Endothelial cell of umbilical vein (primary cell): ENCODE data around the gene ACER2. TPM values are rescaled to one million over a fixed set of nuclear protein-coding genes. Genes with fewer than 3 reads are reported as not detected.

Experiments
- BruUV-seq: library from RNA; stranded (reverse); fragments of 400-500 nt; replicated peaks from 2 replicates; lab custom pipeline; 2021; lab: Mats Ljungman, UMichigan
- CTCF ChIA-PET: fragments of 300-600, 350-600 bp; sonication (Branson Sonifier 250); formaldehyde crosslinking; loops from one replicate; lab custom pipeline; 2021; ENCODE audit warnings: antibody characterized with exemption, inconsistent platforms; lab: Charles Lee
- POLR2A ChIA-PET: fragments of 300-600, 350-600 bp; sonication (Branson Sonifier 250); formaldehyde crosslinking; loops from one replicate; lab custom pipeline; 2021; ENCODE audit warnings: antibody characterized with exemption, inconsistent platforms; lab: Charles Lee
- DNase-seq: peaks from one replicate; pipeline ENCODE4 v3.0.0-alpha.2; 2011; ENCODE audit warnings: low read depth, low spot score
- FAIRE-seq: peaks from 2 replicates; lab custom pipeline; 2011; peaks lifted over from hg19 to GRCh38; lab: Jason Lieb, UNC
- H2AFZ ChIP-seq: 2 replicates; pipeline ENCODE4 v1.6.0; 2012; ENCODE audit warnings: low read depth, low read length, control low read depth, inconsistent platforms
- H3K27ac ChIP-seq: 2 replicates; pipeline ENCODE4 v1.5.1; 2011; ENCODE audit warnings: low read depth, mild to moderate bottlenecking, control low read depth, low read length, moderate library complexity; ENCODE audit not compliant: insufficient read depth
- H3K27me3 ChIP-seq, 2 experiments: 2 replicates each; pipeline versions ENCODE4 v1.6.0 to v1.6.1; 2011; ENCODE audit warnings: low read length in 2 of 2, mixed read lengths in 1 of 2; ENCODE audit not compliant: control insufficient read depth in 2 of 2, insufficient read depth in 2 of 2
- H3K36me3 ChIP-seq, 2 experiments: 2 replicates in 1 of 2; 3 replicates in 1 of 2; pipeline ENCODE4 v1.5.1; 2011; ENCODE audit warnings: low read length in 2 of 2, mild to moderate bottlenecking in 1 of 2, moderate library complexity in 1 of 2; ENCODE audit not compliant: control insufficient read depth in 2 of 2, insufficient read depth in 2 of 2; ENCODE audit errors: extremely low read depth in 1 of 2
- H3K4me1 ChIP-seq: 3 replicates; pipeline ENCODE4 v1.5.1; 2011; ENCODE audit warnings: mild to moderate bottlenecking, low read length; ENCODE audit not compliant: control insufficient read depth, insufficient read depth; ENCODE audit errors: extremely low read depth
- H3K4me2 ChIP-seq: 2 replicates; pipeline ENCODE4 v1.6.1; 2011; ENCODE audit warnings: low read length, control low read depth, mixed read lengths; ENCODE audit not compliant: insufficient read depth
- H3K4me3 ChIP-seq, 3 experiments: fragments of 200-600 bp in 1 of 3; sonication (generic), shearing (Covaris generic) in 1 of 3; replicated peaks in 1 of 3; 2 replicates each; pipeline ENCODE4 v1.5.1; 2011 to 2016; ENCODE audit warnings: control low read depth in 3 of 3, low read length in 3 of 3, mild to moderate bottlenecking in 2 of 3, inconsistent platforms in 1 of 3, low read depth in 1 of 3, moderate library complexity in 1 of 3; ENCODE audit not compliant: insufficient read depth in 1 of 3
- H3K79me2 ChIP-seq: 2 replicates; pipeline ENCODE4 v1.6.0; 2012; ENCODE audit warnings: low read length, inconsistent platforms; ENCODE audit not compliant: control insufficient read depth, insufficient read depth
- H3K9ac ChIP-seq: replicated peaks from 2 replicates; pipeline ENCODE3; 2011; ENCODE audit warnings: low read length, control low read depth; ENCODE audit not compliant: insufficient read depth; ENCODE audit errors: extremely low read depth
- H3K9me1 ChIP-seq: replicated peaks from 3 replicates; pipeline ENCODE4 v1.6.0; 2011; ENCODE audit warnings: mild to moderate bottlenecking, low read length; ENCODE audit not compliant: control insufficient read depth, insufficient read depth; ENCODE audit errors: extremely low read depth
- H3K9me3 ChIP-seq: replicated peaks from 2 replicates; pipeline ENCODE4 v1.5.1; 2012; ENCODE audit warnings: low read length, inconsistent platforms; ENCODE audit not compliant: control insufficient read depth, insufficient read depth
- H4K20me1 ChIP-seq: replicated peaks from 2 replicates; pipeline ENCODE3; 2011; ENCODE audit warnings: mild to moderate bottlenecking, low read length; ENCODE audit not compliant: control insufficient read depth, insufficient read depth; ENCODE audit errors: extremely low read depth
- EZH2 ChIP-seq: IDR thresholded peaks from 2 replicates; pipeline ENCODE4 v1.6.1; 2012; ENCODE audit warnings: borderline replicate concordance, low read depth, mild to moderate bottlenecking, moderate library complexity, low read length, inconsistent platforms; ENCODE audit not compliant: severe bottlenecking
- FOS ChIP-seq: IDR thresholded peaks from 2 replicates; pipeline ENCODE4 v1.6.1; 2011; ENCODE audit warnings: mild to moderate bottlenecking, low read length, moderate library complexity, borderline replicate concordance; ENCODE audit not compliant: insufficient read depth
- GATA2 ChIP-seq: IDR thresholded peaks from 2 replicates; pipeline ENCODE4 v1.7.0; 2011; ENCODE audit warnings: low read depth, mild to moderate bottlenecking, moderate library complexity, mixed read lengths, low read length; ENCODE audit not compliant: insufficient read length, insufficient read depth
- JUN ChIP-seq: IDR thresholded peaks from 2 replicates; pipeline ENCODE4 v1.6.1; 2011; ENCODE audit warnings: borderline replicate concordance, low read depth; ENCODE audit not compliant: insufficient read length, insufficient read depth
- MYC ChIP-seq: IDR thresholded peaks from one replicate; pipeline ENCODE4 v1.6.1; 2011; ENCODE audit warnings: mild to moderate bottlenecking, low read depth, low read length
- POLR2A ChIP-seq: IDR thresholded peaks from 2 replicates; pipeline ENCODE4 v1.6.1; 2012; ENCODE audit warnings: low read depth, mild to moderate bottlenecking, control low read depth, low read length
- POLR2AphosphoS5 ChIP-seq: IDR thresholded peaks from 2 replicates; pipeline ENCODE4 v1.6.1; 2012; ENCODE audit warnings: low read depth, mild to moderate bottlenecking, control low read depth, low read length, moderate library complexity; ENCODE audit not compliant: insufficient read depth
- dilution Hi-C: fragments of 300-500 bp; cut with MboI; formaldehyde crosslinking; loops from one replicate; pipeline ENCODE4 v1.15.0; 2019; ENCODE audit warnings: low sequenced_read_pairs; ENCODE audit not compliant: extremely low pct_ligation_motif_present
- intact Hi-C: fragments of 100-400 bp; cut with micrococcal nuclease; formaldehyde crosslinking; loops from one replicate; pipeline ENCODE4 v1.10.0; 2022
- polyA plus RNA-seq, 4 experiments: library from polyadenylated mRNA; depleted of rRNA in 3 of 4; stranded (reverse) in 3 of 4; unstranded in 1 of 4; fragments of >200 nt; gene quantifications; 2 replicates each; pipeline versions ENCODE4 v1.2.1 to v1.2.3, GENCODE V29; 2011 to 2012; ENCODE audit warnings: missing spikeins in 1 of 4
- total RNA-seq: library from RNA; stranded (reverse); gene quantifications from 2 replicates; pipeline ENCODE4 v1.2.3, GENCODE V29; 2021
- TF ChIP-seq, protein P1 (sequence below): IDR thresholded peaks from 2 replicates; pipeline ENCODE4 v1.6.1; 2011; ENCODE audit not compliant: insufficient read depth, insufficient read length
- TF ChIP-seq, protein P2 (sequence below), 2 donors: IDR thresholded peaks; 1 replicate in 1 of 2; 2 replicates in 1 of 2; pipeline ENCODE4 v1.5.1; 2011; ENCODE audit warnings: low read length in 2 of 2, mild to moderate bottlenecking in 2 of 2, moderate library complexity in 2 of 2, control low read depth in 1 of 2, inconsistent platforms in 1 of 2, low read depth in 1 of 2; ENCODE audit not compliant: insufficient read depth in 1 of 2; ENCODE audit errors: extremely low read depth in 1 of 2

Gene ACER2
- total and polyA plus RNA-seq, 2 donors (not counting 3 experiments of a cell fraction or from before 2014, with no cell fraction given) = 5.2 to 7.3 TPM

DNA sequence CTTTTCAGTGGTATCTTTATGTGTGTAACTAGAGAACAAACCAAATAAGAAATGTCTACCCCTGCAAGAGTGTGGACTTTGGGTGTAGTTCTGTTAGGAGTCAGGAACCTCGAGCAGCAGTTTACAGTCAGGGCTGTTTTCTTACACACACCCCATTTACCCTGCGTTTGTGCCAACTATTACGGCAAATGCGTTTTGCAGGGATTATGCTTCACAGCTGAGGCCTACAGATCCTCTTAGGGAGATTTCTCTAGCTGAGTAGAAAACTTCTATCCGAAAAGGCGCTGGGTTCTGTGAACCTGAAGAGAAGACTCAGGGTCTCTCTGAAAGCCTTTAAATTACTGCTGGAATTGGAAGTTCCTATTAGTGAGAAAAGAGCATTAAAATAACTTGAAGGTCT, 51.4 kb downstream of the ACER2 start:
- BruUV-seq = no TSS peak
- no peaks in the 10 kb centered on the region for H4K20me1 ChIP-seq
- no peaks in the 10 kb centered on the region for H3K36me3 ChIP-seq
- H3K79me2 ChIP-seq = no peaks in the 10 kb centered on the region
- FAIRE-seq (no peak), DNase-seq (no peak)
- no peaks in the 10 kb centered on the region for H3K9me1 ChIP-seq
- no peak overlapping the region for H3K4me2 ChIP-seq
- no peaks in the 10 kb centered on the region for H3K9me3 ChIP-seq
- no peak overlapping the region for H3K27ac ChIP-seq
- H3K9ac ChIP-seq = no peak overlapping the region
- intact Hi-C loops (no loop called here), dilution Hi-C loops (no loop called here)
- H2AFZ ChIP-seq = no peak overlapping the region
- H3K4me1 ChIP-seq = peaks cover 9% of the 10 kb centered on the region
- H3K4me3 ChIP-seq = no peak overlapping the region
- no peaks in the 10 kb centered on the region for H3K27me3 ChIP-seq
- no peak for TF ChIP-seq POLR2A
- TF ChIP-seq MYC = no peak
- TF ChIP-seq EZH2 = no peak
- TF ChIP-seq, protein P1, sequence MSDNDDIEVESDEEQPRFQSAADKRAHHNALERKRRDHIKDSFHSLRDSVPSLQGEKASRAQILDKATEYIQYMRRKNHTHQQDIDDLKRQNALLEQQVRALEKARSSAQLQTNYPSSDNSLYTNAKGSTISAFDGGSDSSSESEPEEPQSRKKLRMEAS = no peak
- no peak for TF ChIP-seq POLR2AphosphoS5
- TF ChIP-seq JUN = no peak
- TF ChIP-seq FOS = no peak
- TF ChIP-seq GATA2 = no peak
- TF ChIP-seq, protein P2, sequence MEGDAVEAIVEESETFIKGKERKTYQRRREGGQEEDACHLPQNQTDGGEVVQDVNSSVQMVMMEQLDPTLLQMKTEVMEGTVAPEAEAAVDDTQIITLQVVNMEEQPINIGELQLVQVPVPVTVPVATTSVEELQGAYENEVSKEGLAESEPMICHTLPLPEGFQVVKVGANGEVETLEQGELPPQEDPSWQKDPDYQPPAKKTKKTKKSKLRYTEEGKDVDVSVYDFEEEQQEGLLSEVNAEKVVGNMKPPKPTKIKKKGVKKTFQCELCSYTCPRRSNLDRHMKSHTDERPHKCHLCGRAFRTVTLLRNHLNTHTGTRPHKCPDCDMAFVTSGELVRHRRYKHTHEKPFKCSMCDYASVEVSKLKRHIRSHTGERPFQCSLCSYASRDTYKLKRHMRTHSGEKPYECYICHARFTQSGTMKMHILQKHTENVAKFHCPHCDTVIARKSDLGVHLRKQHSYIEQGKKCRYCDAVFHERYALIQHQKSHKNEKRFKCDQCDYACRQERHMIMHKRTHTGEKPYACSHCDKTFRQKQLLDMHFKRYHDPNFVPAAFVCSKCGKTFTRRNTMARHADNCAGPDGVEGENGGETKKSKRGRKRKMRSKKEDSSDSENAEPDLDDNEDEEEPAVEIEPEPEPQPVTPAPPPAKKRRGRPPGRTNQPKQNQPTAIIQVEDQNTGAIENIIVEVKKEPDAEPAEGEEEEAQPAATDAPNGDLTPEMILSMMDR (IDR thresholded peaks at IDR 0.05; ENCODE audit: extremely low read depth in 1 of 2, insufficient read depth in 1 of 2, low read depth in 1 of 2, low read length in 2 of 2) = no peak
- POLR2A ChIA-PET = no interaction called here
- CTCF ChIA-PET = no interaction called here
